Hypothalamus (tissue), 51 donors: Measurements from ENCODE around the gene S1PR2.
"Not testable (repeated sequence)": the region's sequence is repeated elsewhere in the genome, so short reads cannot be mapped to it uniquely, and the experiment has no call there.

Experiments
- DNase-seq, 51 donors: peaks; one replicate each; lab custom pipeline; 2025; lab: John Stamatoyannopoulos, UW

The S1PR2 gene

DNA sequence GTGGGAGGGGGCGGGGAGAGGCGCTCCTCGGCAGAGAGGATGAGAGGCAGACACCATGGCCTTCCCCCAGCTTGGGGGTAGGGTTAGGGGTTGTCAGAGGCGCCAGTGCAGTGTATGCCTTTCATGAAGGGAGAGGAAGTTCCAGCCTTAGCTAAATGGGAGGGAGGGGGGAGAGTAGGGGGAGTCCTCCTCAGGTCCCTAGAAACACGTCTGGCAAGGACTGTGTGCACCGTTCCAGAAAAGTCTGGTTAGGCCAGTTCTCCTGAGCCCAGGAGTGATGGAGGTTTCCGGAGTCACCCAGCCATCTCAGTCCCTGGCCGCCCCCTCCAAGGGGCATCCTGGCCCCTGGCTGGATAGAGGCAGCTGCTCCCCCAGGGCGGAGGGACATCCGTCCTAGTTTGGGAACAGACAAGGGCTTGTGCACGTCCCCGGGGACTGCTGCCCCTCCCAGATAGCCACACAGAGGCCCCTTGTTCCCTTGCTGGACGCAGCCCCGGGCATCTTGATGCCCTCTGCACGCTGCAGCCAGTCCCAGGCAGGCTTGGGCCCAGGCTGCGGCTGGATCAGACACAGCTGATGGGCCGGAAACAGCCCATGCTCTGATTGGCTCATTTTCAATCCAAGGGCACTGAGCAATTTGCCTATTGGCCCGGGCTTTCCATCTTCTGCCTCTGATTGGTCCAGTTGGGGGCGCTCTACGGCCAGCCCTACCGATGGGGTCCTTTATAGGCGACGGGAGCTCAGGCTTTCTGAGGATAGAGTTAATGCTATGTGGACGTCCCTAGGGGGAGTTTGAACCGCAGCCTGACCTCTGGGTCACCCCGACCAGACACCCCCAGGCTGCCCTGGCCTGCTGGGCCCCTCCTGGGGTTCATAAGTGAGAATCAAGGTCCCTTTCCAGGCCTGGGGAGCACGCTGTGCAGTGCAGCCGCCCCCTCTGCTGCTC, 3.8 kb downstream of the S1PR2 start:
- DNase-seq = peak; percentile 20 to 97 (median 85)

DNA sequence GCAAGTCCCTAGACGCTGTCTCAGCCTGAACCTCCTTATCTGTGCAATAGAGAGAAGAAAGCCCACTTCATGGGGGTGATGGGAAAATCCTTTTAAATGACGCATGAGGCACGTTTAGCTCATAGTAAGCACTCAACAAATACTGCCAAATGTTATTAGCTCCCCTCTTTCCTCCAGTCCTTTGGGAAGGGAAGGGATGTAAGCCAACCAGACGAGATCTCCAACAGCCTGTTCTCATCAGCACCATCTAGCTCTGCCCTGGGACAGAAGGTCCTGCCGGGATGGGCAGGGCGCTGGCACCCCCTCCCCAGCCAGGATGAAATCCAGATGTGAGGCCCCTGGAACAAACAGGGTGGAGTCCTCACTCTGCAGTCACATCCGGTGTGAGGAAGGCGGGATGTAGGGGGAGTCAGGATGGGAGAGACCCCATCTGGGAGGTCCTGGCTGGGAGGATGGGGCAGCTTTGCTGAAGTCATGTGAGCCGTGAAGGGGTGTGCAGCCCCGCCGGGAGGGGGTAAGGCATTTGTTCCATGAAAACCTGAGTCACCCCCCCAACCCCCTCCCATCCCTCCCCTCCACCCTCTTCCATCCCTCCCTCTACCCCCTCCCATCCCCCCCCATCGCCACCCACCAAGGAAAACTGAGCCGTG, 4.6 kb downstream of the S1PR2 start:
- peak in 21 of 51 donors; percentile 6 to 83 (median 37) for DNase-seq

DNA sequence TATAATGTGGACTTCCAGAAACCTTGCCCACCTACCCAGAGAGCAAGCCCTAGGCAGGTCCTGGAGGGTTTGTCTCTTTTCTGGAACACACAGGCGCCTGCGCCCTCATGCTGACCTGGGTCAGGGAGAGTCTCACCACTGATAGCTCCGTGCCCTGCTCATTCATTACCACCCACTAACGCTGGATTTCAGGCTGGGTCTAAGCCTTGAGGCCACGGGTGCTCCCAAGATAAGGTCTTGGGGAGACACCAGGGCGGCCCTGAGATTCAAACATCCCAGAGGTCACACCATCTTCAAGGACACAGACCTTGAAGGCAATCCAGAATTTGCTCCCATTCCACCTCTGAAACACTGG, 5.1 kb downstream of the S1PR2 start:
- DNase-seq = no peak

DNA sequence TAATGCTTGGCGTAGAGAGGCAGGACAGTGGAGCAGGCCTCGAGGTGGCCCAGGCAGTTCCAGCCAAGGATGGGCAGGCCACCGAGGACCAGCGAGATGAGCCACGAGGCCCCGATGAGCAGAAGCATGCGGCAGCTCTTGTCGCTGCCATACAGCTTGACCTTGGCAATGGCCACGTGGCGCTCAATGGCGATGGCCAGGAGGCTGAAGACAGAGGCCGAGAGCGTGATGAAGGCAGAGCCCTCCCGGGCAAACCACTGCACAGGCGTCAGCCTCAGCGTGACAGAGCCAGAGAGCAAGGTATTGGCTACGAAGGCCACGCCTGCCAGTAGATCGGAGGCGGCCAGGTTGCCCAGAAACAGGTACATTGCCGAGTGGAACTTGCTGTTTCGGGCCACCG, 6.8 kb downstream of the S1PR2 start:
- no peak for DNase-seq

DNA sequence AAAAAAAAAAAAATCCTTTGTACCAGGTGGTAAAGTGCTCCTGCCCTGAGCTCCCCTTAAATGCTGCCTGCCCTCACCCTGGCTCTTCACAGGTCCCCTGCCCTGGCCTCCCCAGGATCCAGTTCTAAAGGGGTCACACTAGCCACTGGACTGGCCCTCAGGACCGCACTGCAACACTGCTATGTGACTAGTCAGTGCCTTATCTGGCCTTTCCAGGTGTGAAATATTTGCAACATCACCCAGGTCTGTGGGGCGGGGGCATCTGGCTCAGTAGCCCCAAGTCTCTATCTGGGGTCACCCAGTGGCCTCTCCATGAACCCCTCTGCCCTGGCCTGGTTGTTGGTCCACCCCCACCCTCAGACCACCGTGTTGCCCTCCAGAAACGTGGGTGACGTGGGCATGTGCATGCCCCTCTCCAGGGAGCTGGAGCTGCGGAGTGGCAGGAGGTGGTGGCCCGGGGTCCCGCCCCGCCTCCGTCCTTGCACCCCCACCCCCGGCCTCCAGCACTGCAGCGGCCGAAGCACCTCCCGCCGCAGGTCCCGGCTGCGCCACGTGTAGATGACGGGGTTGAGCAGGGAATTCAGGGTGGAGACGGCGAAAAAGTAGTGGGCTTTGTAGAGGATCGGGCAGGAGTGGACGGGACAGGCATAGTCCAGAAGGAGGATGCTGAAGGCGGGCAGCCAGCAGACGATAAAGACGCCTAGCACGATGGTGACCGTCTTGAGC, 7.5 kb downstream of the S1PR2 start:
- no peak for DNase-seq

DNA sequence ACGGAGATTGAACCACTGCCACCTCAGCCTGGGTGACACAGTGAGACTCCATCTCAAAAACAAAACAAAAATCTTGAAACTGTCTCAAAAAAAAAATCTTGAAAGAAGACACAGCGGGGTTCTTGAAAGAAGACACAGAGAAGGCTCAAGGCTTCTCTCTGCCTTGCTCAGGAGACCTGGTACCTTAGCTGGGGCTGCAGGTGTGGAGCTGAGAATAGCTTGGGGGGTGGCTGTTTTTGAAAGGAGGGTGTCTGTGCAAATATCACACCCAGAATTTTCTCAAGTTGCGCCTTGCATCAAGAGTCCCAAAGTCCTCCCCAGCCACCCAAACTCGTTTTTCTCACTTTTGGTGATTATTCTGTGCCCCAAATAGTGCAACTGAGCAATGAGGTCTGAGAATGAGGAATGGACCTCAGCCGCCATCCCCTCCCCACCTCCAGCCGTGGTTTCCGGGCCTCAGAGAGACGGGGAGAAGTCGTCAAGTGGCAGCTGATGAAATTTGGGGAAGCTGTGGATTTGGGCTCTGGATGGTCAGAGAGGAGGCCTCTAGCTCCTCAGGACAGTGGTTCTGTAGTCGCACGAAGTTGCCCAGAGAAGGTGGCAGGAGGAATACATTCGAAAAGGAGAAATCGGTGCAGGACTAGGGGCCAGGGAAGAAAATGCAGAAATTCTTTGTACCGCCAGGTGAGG, 8.8 kb downstream of the S1PR2 start:
- DNase-seq = no peak

DNA sequence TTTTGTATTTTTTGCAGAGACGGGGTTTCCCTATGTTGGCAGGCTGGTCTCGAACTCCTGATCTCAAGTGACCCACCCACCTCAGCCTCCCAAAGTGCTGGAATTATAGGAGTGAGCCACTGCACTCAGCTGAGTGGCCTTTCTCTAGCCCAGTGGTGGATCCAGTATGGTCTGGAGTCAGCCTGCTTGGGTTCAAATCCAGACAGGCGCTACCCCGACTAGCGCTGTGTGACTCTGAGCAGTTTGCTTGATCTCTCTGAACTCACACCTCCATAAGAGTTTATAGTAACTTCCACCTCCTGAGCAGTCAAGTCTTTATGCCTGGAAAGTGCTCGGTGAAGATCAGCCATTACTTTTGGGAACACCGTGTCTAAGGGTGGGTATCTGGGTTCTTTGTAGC, 10.4 kb downstream of the S1PR2 start:
- DNase-seq = no peak

DNA sequence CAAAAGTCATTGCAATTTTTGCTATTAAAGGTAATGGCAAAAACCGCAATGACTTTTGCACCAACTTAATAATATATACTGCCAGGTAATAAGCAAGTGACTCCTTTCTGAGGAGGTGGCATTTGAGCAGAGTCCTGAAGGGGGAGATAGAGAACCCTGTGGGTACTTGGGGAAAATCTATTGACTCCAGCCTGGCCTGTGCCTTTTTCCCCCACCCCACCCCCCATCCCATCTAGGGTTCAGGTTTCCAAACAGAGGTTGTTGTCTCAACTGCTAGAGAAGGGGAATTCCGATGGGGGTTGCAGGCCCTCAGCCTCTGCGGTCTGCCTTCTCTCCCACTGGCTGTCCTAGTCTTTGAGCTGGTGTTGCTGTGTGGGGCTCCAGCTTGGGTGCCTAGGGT, 11.5 kb downstream of the S1PR2 start:
- DNase-seq = no peak

DNA sequence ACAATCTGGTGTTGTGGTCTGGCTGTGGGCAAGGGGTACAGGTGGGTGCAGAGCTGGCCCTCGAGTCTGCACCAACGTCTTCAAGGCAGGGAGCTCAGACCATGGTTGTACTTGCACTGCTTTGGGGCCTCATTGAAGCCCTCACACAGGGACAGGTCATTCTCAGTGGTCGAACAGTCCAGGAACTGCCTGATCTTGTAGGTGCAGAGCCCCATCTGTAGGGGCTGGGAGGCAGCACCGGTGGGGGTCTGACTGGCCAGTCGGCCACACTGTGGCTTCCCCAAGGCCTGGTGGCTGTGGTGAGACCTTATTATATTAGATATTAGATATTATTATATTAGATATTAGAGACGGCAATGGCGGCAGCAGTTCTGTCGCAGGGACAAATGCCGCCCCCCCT, 14.0 kb downstream of the S1PR2 start:
- DNase-seq = no peak

DNA sequence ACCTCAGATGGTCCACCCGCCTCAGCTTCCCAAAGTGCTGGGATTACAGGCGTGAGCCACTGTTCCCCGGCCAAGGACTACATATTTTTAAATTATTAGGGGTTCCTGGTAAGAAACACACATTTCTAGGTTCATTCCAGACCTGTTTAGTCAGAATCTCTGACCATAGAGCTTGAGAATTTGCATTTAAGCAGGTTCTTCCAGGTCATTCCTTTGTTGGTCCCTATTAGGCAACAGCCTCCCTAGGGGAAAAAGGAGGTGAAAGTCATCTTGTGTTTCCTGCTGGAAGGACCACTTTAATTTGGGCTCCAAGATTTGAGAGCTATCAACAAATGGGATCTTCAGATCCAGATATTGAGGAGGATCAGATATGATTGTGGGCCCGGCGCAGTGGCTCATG, 16.3 kb downstream of the S1PR2 start:
- DNase-seq = no peak

DNA sequence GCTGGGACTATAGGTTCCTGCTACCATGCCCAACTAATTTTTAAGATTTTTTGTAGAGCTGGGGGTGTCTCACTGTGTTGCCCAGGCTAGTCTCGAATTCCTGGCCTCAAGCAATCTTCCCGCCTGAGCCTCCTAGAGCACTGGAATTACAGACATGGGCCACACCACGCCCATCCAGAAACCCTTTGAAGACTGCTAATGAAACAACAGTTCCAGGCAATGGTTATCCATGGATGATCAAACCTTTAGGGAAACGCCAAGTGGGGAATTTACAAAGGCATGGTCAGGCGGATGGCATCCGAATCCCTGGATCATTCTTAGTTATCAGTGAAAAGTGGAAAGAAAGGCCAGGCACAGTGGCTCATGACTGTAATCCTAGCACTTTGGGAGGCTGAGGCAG, 19.4 kb downstream of the S1PR2 start:
- DNase-seq = no peak

DNA sequence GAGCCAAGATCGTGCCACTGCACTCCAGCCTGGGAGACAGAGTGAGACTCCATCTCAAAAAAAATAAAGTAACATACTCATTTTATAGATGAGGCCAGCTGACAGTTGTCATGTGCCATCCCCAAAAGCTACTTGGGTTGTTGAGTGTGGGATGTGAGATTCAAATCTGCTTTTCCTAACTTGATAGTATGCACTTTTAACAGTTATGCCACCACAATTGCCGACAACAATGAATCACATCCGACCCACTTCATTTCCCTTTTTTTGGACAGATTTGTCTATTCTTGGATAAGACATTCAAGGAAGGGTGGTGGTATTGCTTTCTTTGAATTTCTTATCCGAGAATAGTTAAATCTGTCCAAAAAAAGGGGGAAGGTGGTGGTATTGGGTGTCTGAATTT, 20.1 kb downstream of the S1PR2 start:
- no peak for DNase-seq

DNA sequence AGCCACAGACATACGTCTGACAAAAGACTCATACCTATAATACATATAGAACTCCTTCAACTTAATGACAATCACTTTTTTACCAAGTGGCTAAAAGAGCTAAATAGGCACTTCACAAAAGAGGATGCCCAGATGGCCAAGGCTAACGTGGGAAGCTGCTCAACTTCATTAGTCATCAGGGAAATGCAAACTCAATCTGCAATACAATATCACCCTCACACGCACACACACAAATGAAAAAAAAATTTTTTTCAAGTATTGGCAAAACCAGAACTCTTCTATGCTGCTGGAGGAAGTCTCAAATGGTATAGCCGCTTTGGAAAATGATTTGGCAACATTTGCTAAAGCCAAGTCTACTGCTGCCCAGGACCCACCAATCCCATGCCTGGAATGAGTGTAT, 21.8 kb downstream of the S1PR2 start:
- DNase-seq = no peak

DNA sequence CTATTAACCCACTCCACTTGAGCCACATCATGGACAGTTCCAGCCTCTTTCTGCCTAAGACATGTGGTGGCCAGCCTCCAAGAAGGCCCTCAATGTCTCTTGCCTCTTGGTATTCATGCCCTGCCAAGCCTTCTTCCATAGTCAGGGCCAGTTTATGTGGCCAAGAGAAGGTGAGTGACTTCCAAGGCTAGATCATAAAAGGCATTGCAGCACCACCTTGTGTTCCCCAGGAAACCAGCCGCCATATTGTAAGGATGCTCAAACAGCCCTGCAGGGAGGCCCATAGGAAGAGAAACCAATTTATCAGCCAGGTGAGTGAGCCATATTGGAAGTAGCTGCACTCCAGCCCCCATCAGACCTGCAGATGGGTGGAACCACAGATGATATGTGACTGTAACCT, 24.1 kb downstream of the S1PR2 start:
- DNase-seq = no peak

DNA sequence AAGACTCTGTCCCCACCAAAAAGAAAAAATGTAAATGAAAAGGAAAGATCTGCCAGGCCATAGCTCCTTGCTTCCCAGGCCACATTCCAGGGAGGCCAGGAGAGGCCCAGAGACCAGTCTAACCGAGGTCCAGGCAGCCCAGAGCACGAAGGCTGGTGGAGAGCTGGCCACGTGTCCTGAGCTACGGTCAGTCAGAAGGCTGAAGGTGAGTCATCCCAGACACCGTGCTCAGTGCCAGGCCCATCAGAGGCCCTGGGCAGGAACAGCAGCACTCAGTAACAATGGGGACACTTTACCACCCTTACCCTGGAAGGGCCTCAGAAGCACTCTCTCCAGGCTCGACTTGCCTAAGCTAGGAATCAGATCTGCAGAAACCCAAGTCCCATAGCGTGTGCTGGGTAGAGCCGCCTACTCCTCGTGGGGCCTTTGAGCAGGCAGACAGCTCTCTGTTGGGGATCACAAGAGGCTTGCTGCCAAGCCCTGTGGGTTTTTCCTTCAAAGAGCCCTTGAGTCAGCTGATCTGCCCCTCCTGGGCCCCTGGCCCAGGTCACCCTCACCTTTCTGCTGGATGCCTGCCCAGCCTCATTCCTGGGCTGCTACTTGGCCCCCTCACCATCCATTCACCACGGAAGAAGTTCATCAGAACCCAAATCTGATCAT, 24.8 kb downstream of the S1PR2 start:
- no peak for DNase-seq

DNA sequence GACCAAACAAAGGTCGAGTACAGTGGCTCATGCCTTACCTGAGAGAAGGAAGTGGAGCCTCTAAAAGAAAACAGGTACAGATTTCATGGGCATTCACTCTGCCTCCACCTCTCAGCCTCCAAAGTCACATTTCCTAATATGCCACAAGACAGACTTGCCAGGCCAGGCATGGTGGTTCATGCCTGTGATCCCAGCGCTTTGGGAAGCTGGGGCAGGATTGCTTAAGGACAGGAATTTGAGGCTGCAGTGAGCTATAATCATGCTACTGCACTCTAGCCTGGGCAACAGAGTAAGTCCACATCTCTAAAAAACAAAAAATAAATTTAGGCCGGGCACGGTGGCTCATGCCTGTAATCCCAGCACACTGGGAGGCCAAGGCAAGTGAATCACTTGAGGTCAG, 25.5 kb downstream of the S1PR2 start:
- DNase-seq = no peak

DNA sequence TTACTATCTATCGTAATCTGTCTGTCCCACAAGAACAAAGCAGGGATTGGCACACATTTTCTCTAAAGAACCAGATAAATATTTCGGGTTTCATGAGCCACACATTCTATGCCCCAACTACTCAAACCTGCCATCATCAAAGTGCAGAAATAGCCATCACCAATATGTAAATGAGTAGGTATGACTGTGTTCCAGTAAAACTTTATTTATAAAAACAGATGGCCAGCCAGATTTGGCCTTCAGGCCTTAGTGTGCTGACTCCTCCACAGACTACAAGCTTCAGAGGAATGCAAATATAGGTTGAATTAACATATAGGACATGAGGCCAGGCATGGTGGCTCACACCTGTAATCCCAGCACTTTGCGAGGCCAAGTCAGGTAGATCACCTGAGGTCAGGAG, 27.4 kb downstream of the S1PR2 start:
- DNase-seq = no peak

DNA sequence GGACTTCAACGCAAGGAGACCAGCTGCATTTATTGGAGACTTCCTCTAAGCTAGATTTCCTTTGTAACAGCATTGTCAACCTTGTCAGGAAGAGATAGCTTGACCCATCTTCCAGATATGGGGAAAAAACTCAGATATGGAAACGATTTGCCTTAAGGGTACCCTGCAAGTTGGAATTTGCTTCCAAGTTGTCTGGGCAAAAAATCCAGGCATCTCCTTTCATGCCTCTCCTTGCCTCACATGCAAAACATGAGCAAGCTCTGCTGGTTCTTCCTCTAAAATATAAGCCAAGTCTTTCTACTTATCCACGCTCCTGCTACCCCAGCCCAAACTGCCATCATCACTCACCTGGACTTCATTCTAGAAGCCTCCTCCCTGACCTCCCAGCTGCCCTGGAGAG, 30.0 kb downstream of the S1PR2 start:
- DNase-seq = no peak

DNA sequence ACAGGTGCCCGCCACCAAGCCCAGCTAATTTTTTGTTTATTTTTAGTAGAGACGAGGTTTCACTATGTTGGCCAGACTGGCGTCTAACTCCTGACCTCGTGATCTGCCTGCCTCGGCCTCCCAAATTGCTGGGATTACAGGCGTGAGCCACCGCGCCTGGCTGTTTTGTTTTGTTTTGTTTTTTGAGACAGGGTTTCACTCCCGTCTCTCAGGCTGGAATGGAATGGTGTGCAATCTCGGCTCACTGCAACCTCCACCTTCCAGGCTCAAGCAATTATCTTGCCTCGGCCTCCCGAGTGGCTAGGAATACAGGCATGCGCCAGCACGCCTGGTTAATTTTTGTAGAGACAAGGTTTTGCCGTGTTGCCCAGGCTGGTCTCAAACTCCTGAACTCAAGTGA, 31.0 kb downstream of the S1PR2 start:
- not testable (repeated sequence) for DNase-seq

DNA sequence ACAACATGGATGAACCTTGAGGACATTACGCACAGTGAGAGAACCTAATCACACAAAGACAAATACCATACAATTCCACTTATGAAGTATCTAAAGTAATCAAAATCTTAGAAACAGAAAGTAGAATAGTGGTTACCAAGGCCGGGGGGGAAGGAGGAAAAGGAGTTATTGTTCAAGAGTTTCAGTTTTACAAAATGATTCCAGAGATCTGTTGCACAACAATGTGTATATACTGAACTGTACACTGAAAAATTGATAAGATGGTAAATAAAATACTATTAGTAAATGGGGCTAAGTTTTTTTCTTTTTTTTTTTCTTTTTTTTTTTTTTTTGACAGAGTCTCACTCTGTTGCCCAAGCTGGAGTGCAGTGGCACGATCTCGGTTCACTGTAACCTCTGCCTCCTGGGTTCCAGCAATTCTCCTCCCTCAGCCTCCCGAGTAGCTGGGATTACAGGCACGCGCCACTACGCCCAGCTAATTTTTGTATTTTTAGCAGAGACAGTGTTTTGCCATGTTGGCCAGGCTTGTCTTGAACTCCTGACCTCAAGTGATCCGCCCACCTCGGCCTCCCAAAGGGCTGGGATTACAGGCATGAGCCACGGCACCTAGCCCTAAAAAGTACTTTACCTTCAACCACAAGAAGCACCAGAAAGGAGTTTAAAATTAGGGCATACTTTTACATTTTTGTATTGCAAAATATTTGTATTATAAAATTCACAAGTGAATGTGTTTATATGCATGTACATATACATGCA, 32.1 kb downstream of the S1PR2 start:
- DNase-seq = not testable (repeated sequence)
